Mesodermal cell (in vitro differentiated cells): ENCODE measurements around the gene ARHGAP10.

Source experiments
- H3K27ac ChIP-seq: 2 replicates; pipeline ENCODE4 v1.7.0; 2013; ENCODE audit warnings: mild to moderate bottlenecking, low read depth, low read length, moderate library complexity; ENCODE audit not compliant: severe bottlenecking
- H3K36me3 ChIP-seq: 2 replicates; pipeline ENCODE4 v1.7.1; 2013; ENCODE audit warnings: mild to moderate bottlenecking, low read length, moderate library complexity; ENCODE audit not compliant: control insufficient read depth, insufficient read depth
- H3K4me1 ChIP-seq: one replicate; pipeline ENCODE4 v1.7.1; 2013; ENCODE audit warnings: mild to moderate bottlenecking, low read length; ENCODE audit not compliant: insufficient read depth, control insufficient read depth, poor library complexity, severe bottlenecking
- H3K4me3 ChIP-seq: 2 replicates; pipeline ENCODE4 v1.7.0; 2013; ENCODE audit warnings: low read length, control low read depth, mild to moderate bottlenecking; ENCODE audit not compliant: insufficient read depth, poor library complexity, severe bottlenecking; ENCODE audit errors: extremely low read depth
- H3K9me3 ChIP-seq: 2 replicates; pipeline ENCODE4 v1.7.1; 2013; ENCODE audit warnings: mild to moderate bottlenecking, low read length, moderate library complexity; ENCODE audit not compliant: control insufficient read depth
- WGBS, 2 experiments: methylation state at CpG; one replicate each; pipeline ENCODE4 v1.1.5; 2013; ENCODE audit warnings: missing lambda C conversion rate in 2 of 2; ENCODE audit not compliant: insufficient coverage in 2 of 2; 5-methylcytosine and 5-hydroxymethylcytosine counted together

Gene ARHGAP10

DNA sequence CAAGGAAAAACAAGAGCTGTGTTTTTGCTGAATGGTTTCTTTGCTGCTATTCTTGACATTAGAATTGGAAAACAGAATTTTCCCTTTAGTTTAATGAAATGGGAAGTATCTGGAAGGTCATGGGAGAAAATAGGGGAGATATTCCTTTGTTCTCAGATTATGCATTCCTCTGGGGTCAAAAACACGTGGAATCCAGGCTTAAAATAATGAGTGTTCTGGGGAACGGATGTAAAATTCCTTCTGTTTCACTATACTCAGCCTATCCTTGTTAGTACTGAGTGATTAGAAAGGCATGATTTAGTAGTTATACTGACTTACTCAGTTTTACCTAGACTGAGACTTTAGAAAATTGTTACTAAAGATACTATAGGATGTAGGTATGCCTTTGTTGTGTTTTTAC is 107.3 kb downstream of the ARHGAP10 start:
- H3K4me3 ChIP-seq = no peak overlapping the region
- no peak overlapping the region for H3K27ac ChIP-seq
- H3K4me1 ChIP-seq = peaks cover 5% of the 10 kb centered on the region
- WGBS, 2 experiments = 20% methylated on average over 1 of the region's 2 CpGs; no CpG with 5 or more reads in 1 of the 2 experiments
- peaks cover 5% of the 10 kb centered on the region for H3K36me3 ChIP-seq
- no peaks in the 10 kb centered on the region for H3K9me3 ChIP-seq

DNA sequence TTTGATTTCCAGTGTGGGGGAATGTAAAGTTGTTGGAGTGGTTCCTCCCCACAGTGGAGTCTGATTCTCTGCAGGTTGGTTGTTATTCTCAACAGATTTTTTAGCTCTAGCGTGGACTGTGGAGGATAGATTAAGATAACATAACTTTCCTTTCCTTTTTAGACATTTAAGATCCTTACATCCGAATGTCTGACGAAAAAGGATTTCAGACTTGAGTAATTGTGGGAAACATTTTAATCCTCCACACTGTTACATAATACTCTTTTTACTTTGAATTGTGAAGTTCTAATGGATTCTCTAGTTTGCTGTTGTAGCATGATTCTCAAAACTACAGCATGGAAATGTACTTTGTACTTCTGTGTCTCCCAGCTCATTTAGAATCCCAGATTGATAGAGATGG is 107.8 kb downstream of the ARHGAP10 start:
- H3K27ac ChIP-seq = no peak overlapping the region
- no peaks in the 10 kb centered on the region for H3K9me3 ChIP-seq
- H3K36me3 ChIP-seq = peaks cover 5% of the 10 kb centered on the region
- no peak overlapping the region for H3K4me3 ChIP-seq
- WGBS, 2 experiments = no CpG with 5 or more reads among the region's 3 CpGs
- peaks cover 7% of the 10 kb centered on the region for H3K4me1 ChIP-seq

DNA sequence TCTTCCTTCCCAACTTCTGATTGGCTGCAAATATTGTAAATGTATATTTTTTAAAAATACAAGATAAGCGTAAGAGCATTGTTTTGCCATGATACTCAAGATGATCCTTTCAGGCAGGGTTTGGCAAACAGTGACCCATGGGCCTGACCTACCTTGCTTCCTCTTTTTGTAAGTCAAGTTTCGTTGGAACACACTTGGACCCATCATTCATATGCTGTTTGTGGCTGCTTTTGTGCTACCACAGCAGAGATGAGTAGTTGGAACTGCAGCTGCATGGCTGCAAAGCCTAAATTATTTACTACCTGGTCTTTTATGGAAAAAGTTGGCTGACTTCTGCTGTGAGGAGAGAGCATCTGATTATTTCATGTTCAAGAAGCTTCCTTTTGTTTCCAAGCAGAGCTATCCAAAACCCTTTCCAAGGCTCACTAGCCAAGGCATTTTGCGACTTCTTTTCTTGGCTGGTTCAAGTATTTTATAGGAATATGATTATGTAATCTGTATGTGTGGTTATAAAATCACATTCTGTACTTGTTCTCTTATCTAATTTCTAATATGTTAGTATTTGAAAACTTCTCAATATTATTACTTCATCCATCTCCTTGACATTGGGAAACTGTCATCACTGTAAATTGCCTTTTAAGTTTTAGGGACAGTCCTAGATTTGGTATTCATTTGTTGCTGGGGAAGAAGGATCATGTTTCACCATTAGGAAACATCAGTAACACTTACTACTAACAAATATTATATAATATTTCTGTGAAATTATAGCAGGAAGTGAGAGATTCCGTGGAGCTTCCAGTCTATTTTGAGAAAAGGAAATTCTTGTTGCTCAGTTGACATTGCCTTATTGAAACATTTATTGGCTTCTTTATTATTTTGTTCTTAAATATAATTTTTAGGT is 109.2 kb downstream of the ARHGAP10 start:
- Histone ChIP-seq H3K27ac (no peak overlapping the region), H3K4me3 (no peak overlapping the region), H3K36me3 (peaks cover 5% of the 10 kb centered on the region), H3K9me3 (no peaks in the 10 kb centered on the region), H3K4me1 (peaks cover 7% of the 10 kb centered on the region)
- WGBS, 2 experiments = 63 to 100% methylated on average over 1 to 2 of the region's 4 CpGs

DNA sequence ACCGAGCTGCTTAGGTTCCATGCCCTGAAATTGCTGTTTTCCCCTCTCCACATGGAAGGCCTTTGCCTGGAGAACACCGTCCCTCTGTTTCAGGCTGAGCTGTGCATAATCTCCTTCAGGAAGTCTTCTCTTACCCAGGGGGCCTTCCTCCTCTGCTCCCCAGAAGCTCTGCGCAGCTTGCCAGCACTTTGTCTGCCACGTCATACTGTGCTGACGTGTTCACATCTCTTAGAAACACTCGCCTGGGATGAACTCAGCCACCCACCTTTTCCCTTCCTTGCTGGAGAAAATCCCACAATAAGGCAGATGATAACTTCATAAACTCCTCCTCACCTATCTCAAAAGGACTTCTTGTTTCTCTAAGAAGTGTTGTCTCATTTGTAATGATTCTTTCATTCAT is 110.7 kb downstream of the ARHGAP10 start:
- no peaks in the 10 kb centered on the region for H3K9me3 ChIP-seq
- peaks cover 5% of the 10 kb centered on the region for H3K36me3 ChIP-seq
- WGBS, 2 experiments = 86 to 90% methylated on average over 6 of the region's 6 CpGs
- H3K27ac ChIP-seq = no peak overlapping the region
- H3K4me1 ChIP-seq = peaks cover 7% of the 10 kb centered on the region
- H3K4me3 ChIP-seq = no peak overlapping the region

DNA sequence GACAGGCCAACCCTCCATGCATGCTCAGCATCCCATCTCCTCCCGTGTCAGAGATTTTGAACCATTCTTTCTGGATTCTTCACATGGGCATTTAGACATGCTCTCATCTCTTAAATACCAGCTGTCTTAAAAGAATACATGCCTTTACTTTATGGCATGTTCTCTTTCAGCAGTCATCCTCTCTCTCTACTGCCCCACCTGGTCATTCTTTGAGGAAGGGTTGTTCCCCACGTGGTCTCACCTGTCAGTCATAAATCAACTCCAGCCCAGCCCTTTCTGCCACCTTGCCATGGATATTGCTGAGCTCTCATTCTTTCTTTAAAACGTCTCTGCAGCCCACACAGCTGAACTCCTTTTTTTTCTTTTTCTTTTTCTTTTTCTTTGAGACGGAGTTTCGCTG is 111.3 kb downstream of the ARHGAP10 start:
- no peak overlapping the region for H3K27ac ChIP-seq
- no peaks in the 10 kb centered on the region for H3K9me3 ChIP-seq
- H3K4me3 ChIP-seq = no peak overlapping the region

DNA sequence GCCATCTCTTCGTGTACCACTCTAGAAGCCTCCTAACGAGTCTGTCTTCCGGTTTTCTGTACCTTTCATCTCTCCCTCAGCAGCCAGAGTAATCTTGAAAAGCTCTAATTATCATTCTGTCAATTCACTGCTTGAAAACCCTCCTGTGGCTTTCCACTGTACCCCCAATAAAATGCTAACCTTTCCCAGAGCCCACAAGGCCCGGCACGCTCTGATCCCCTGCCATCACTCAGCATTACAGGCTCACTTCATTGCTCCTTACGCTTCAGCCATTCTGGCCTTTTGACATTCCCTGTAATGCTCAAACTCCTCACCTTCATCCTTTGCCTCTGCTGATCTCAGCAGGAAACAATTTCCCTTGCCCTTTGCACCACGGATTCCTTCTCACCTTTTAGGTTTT is 112.9 kb downstream of the ARHGAP10 start:
- H3K27ac ChIP-seq = no peak overlapping the region
- H3K36me3 ChIP-seq = peaks cover 6% of the 10 kb centered on the region
- no peaks in the 10 kb centered on the region for H3K9me3 ChIP-seq
- 78 to 80% methylated on average over 7 of the region's 7 CpGs for WGBS, 2 experiments
- no peak overlapping the region for H3K4me3 ChIP-seq
- peaks cover 7% of the 10 kb centered on the region for H3K4me1 ChIP-seq

More for the DNA sequence above, 111.3 kb downstream of the ARHGAP10 start:
- Histone ChIP-seq H3K4me1 (peaks cover 7% of the 10 kb centered on the region), H3K36me3 (peaks cover 5% of the 10 kb centered on the region)
- 84 to 86% methylated on average over 4 to 5 of the region's 5 CpGs for WGBS, 2 experiments

DNA sequence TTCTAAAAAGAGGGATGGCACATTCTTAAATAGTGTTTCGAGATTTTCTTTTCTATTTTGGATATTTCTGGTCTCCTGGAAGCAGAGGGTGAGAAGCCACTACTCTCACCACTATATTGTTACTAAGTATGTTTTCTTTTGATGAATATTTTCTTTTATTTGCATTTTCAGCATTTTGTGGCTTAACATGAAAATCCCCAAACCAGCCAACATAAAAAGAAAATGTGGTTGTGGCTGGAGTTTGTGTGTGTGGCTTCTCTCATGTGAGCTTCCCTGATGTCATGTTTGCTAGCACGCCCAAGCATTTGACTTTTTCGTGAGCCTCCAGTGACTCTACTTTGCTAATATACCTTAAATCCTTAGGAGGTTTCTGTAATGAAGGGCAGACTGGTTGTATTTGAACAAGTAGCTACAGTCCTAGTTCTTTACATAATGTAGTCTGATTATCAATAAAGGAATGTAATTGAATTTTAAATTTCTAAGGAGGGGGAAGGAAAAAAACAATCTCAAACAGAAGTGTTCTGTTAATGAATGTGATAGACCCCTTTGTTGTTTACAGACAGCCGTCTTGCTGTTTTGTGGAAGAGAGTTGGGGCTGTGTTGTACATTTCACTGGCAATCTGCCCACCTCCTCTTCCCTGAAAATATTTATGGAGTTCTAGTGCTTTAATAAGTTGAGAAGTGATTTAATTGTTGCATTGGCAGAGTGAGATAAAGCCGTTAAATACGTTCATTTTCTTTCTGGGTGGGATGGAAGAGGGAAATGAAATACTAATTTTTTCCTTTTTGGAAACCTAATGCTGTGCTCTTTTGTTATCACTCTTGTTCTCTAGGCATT is 114.6 kb downstream of the ARHGAP10 start:
- Histone ChIP-seq H3K9me3 (no peaks in the 10 kb centered on the region), H3K27ac (no peak overlapping the region)
- WGBS, 2 experiments = 67 to 100% methylated on average over 1 to 2 of the region's 6 CpGs

DNA sequence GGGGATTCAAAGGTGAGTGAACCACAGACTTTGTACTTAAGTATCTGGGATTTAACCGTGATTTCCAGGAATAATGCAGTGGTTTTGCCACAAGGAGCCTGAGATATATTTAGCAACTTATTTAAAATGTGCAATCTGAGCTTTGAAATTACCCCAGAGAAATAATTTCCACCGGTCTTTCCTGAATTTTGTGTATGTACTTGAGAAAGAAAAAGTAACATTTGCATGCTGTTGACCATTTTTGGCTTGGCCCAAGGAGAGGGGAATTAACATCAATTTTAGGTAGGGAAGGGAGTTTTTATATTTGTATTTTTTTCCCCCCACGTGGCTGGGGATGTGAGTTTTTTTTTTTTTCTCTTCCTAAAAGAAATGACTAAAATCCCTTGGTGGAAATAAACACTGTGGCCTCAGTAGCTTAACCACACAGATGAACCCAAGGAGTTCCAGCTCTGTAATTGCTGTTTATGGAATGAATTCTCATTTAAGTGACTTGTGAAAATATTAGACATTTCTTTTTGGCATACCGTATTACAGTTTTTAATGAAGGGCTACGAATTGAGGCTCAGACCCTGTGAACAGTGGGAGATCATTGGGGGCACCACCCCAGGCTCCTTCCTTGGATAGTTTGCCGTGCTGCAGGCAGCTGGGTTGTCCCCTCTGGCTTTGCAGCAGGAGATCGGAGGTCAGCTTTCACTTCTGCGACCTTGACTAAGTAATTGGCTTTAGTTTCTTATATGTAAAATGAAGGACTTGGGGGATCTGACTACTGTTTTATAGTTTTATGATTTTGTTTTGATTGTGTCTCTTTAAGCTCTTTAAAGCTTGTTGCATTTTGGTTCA is 116.1 kb downstream of the ARHGAP10 start:
- Histone ChIP-seq H3K9me3 (no peaks in the 10 kb centered on the region), H3K4me1 (peaks cover 7% of the 10 kb centered on the region), H3K4me3 (no peak overlapping the region), H3K27ac (no peak overlapping the region), H3K36me3 (peaks cover 7% of the 10 kb centered on the region)
- 81 to 93% methylated on average over 5 to 6 of the region's 8 CpGs for WGBS, 2 experiments

More for the DNA sequence above, 114.6 kb downstream of the ARHGAP10 start:
- Histone ChIP-seq H3K4me3 (no peak overlapping the region), H3K36me3 (peaks cover 12% of the 10 kb centered on the region), H3K4me1 (peaks cover 7% of the 10 kb centered on the region)

DNA sequence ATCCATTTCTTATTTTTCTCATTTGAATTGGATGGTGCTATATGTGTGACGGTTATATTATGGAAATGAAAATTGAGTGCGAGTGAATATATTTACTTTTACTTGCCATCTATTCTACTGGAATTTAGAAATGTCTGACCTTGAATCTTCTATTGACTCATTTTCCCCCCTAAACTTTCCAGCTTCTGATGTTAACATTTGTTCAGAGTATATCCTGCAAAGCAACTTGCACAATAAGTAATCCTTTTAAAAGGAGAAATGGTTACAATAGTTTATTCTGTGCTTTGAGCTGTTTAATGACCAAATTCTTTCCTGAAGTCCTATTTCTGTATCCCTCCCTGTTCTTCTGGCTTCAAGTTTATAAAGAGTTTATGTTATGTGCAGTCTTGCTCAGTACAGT is 116.7 kb downstream of the ARHGAP10 start:
- Histone ChIP-seq H3K4me1 (peaks cover 7% of the 10 kb centered on the region), H3K27ac (no peak overlapping the region), H3K4me3 (no peak overlapping the region), H3K36me3 (peaks cover 7% of the 10 kb centered on the region), H3K9me3 (no peaks in the 10 kb centered on the region)
- no CpG with 5 or more reads among the region's 2 CpGs for WGBS, 2 experiments

DNA sequence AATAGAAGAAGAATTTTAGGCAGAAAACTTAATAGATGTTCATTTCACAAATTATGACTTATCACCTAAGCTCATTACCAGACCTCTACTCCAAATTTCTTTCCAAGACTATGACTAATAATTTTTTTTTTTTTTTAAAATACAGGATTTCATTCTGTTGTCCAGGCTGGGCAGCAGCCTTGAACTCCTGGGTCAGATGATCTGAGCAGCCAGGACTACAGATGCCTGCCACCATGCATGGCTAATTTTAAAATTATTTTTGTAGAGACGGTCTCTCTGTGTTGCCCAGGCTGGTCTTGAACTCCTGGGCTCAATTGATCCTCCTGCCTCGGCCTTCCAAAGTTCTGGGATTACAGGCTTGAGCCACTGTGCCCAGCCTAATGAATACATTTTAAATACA is 119.2 kb downstream of the ARHGAP10 start:
- 75 to 94% methylated on average over 2 of the region's 2 CpGs for WGBS, 2 experiments
- H3K9me3 ChIP-seq = no peaks in the 10 kb centered on the region
- H3K27ac ChIP-seq = no peak overlapping the region
- H3K36me3 ChIP-seq = peaks cover 7% of the 10 kb centered on the region
- H3K4me1 ChIP-seq = no peaks in the 10 kb centered on the region
- H3K4me3 ChIP-seq = no peak overlapping the region
